HG03342 (cell line): ENCODE data around the gene NSMCE3.

ENCODE experiments used
- ATAC-seq: cut with Tn5 transposase; IDR thresholded peaks from one replicate; pipeline ENCODE4 v1.9.1; 2021; ENCODE audit warnings: mild to moderate bottlenecking, moderate library complexity; ENCODE audit not compliant: unreplicated experiment

NSMCE3 gene

DNA sequence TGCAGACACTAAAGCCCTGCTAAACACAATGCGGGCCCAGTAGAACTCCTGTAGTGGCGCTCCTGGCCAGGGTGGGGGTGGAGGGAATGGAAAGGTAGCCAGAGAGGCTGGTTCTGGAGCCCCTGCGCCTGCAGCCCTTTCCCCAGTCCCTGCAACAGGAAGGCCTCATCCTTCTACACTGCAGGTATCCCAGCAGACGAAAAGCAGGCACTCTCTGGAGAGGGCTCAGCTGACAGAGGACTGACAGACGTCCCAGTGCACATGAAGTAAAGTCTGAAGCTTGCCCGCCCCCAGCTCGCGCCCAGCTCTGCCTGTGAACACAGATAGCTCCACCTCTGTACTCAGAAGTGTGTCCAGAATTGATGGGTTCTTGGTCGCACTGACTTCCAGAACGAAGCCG lies 46.0 kb downstream of the NSMCE3 start:
- ATAC-seq = no peak

DNA sequence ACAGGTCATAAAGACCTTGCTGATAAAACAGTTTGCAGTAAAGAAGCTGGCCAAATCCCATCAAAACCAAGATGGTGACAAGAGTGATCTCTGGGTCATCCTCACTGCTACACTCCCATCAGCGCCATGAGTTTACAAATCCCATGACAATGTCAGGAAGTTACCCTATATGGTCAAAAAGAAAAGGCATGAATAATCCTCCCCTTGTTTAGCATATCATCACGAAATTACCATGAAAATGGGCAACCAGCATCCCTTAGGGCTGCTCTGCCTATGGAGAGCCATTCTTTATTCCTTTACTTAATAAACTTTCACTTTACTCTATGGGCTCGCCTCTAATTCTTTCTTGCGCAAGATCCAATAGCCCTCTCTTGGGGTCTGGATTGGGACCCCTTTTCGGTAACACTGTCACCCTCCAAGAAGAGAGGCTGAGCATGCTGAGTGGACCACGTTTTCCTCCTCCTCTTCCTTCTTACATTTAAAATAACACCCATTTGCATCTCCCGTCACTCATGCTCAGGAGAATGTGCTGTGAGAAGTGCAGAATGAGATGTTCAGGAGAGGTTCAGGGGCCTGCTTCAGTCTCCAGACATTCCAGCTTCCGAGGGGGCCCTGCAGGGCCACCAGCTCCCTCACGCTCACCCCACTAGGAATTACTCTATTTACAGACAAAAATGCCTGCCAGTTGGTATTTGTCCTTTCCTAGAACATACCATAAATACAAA lies 47.3 kb downstream of the NSMCE3 start:
- no peak for ATAC-seq

DNA sequence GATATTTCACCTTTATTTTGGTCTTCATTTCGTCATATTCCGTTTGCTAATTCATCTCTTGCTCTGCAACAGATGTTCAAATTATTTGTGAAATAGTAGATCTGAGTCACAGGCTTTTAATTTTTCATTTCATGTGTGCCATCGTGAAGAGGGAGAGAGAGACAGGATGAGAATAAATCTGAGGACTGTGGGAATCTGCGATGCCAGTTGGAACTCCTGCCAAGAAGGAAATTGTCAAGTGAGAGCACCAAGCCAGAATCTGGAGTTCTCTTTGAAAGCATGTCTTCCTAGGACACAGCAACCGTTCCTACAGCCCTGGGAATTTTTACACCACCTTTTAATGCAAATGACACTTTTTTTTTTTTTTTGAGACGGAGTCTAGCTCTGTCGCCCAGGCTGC lies 48.8 kb downstream of the NSMCE3 start:
- ATAC-seq = no peak

DNA sequence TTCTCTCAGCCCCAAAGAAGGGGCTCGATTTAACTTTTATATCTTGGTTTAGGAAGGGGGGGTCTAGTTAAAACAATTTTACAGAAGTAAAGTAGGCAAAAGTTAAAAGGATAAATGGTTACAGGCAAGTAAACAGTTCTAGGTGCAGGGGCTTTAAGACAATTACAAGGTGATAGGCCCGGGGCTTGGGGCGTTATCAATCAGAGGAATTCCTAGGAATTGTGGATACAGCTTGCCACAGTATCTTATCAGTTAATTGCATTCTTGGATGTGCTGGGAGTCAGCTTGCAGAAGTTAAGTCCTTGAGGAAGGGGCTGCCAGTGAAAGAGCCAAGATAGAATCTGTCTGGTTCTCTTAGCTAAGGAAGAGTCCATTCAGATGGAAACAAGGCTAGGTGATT lies 52.7 kb downstream of the NSMCE3 start:
- no peak for ATAC-seq
